HCT116 (cell line): Measurements from ENCODE around the gene VANGL1. TPM values are rescaled to one million over a fixed set of nuclear protein-coding genes. Genes with fewer than 3 reads are reported as not detected.

Experiments used
- ATAC-seq: fragments of 200-7000 bp; cut with Tn5 transposase; 2 replicates; pipeline ENCODE4 v1.9.1; 2020; ENCODE audit warnings: mild to moderate bottlenecking, moderate library complexity
- BruUV-seq: library from RNA; stranded (reverse); fragments of 400-500 nt; replicated peaks from 2 replicates; lab custom pipeline; 2021; lab: Mats Ljungman, UMichigan
- CTCF ChIA-PET: fragments of 300-600 bp; sonication (Branson Sonifier 250); formaldehyde crosslinking; loops from one replicate; lab custom pipeline; 2021; ENCODE audit warnings: antibody characterized with exemption; lab: Charles Lee
- POLR2A ChIA-PET: fragments of 300-600, 350-600 bp; sonication (Branson Sonifier 250); formaldehyde crosslinking; loops from one replicate; lab custom pipeline; 2021; ENCODE audit warnings: antibody characterized with exemption; lab: Charles Lee
- RAD21 ChIA-PET, 2 experiments: fragments of 300-600 bp; sonication (Branson Sonifier 250); formaldehyde crosslinking; loops; one replicate each; lab custom pipeline; 2023; ENCODE audit warnings: low total read pairs in 2 of 2; ENCODE audit not compliant: uncharacterized antibody in 2 of 2, unreplicated experiment in 2 of 2, low non-redundant PET in 1 of 2; lab: Charles Lee
- DNase-seq: peaks from one replicate; pipeline ENCODE4 v3.0.0-alpha.2; 2010; ENCODE audit warnings: low read depth, low spot score
- H2AFZ ChIP-seq: fragments of 200-600 bp; shearing (Covaris generic), sonication (generic); 2 replicates; pipeline ENCODE4 v1.6.1; 2017; ENCODE audit warnings: low read depth, mixed run types, mixed read lengths, antibody characterized with exemption, low read length; ENCODE audit not compliant: poor library complexity, severe bottlenecking
- H3K27ac ChIP-seq: 2 replicates; pipeline ENCODE4 v1.5.1; 2012; ENCODE audit warnings: low read depth, low read length
- H3K27me3 ChIP-seq: fragments of 200-600 bp; sonication (generic); 2 replicates; pipeline ENCODE4 v1.6.1; 2016; ENCODE audit warnings: mixed run types, low read length, mixed read lengths; ENCODE audit not compliant: insufficient read depth
- H3K36me3 ChIP-seq, 2 experiments: fragments of 200-500 bp in 1 of 2; fragments of 200-600 bp in 1 of 2; sonication (Bioruptor generic) in 1 of 2; sonication (generic) in 1 of 2; 2 replicates each; pipeline versions ENCODE4 v1.5.1 to v1.6.1; 2014 to 2016; ENCODE audit warnings: low read length in 2 of 2, inconsistent platforms in 1 of 2, mixed read lengths in 1 of 2, mixed run types in 1 of 2; ENCODE audit not compliant: insufficient read depth in 2 of 2, control insufficient read depth in 1 of 2
- H3K4me1 ChIP-seq, 2 experiments: fragments of 200-600 bp in 1 of 2; sonication (generic) in 1 of 2; 2 replicates each; pipeline versions ENCODE4 v1.5.1 to v1.6.1; 2012 to 2017; ENCODE audit warnings: low read length in 2 of 2, inconsistent platforms in 1 of 2, mild to moderate bottlenecking in 1 of 2, mixed read lengths in 1 of 2, mixed run types in 1 of 2, moderate library complexity in 1 of 2; ENCODE audit not compliant: insufficient read depth in 2 of 2, control insufficient read depth in 1 of 2
- H3K4me2 ChIP-seq: fragments of 200-600 bp; sonication (generic); 2 replicates; pipeline ENCODE4 v1.6.1; 2017; ENCODE audit warnings: mixed run types, low read length, mixed read lengths
- H3K4me3 ChIP-seq, 2 experiments: fragments of 200-600 bp in 1 of 2; sonication (generic) in 1 of 2; replicated peaks in 1 of 2; 2 replicates each; pipeline ENCODE4 v1.5.1; 2011 to 2016; ENCODE audit warnings: low read length in 2 of 2, control low read depth in 1 of 2, low read depth in 1 of 2, mild to moderate bottlenecking in 1 of 2, mixed read lengths in 1 of 2, mixed run types in 1 of 2
- H3K79me2 ChIP-seq: fragments of 200-600 bp; sonication (generic); 2 replicates; pipeline ENCODE4 v1.6.1; 2017; ENCODE audit warnings: mild to moderate bottlenecking, mixed run types, low read length, moderate library complexity, mixed read lengths; ENCODE audit not compliant: insufficient read depth
- H3K9ac ChIP-seq: fragments of 200-600 bp; sonication (generic); 2 replicates; pipeline ENCODE4 v1.6.1; 2016; ENCODE audit warnings: low read length, mixed read lengths
- H3K9me2 ChIP-seq: fragments of 200-600 bp; sonication (generic), shearing (Covaris generic); 2 replicates; pipeline ENCODE4 v1.6.1; 2017; ENCODE audit warnings: mixed run types, mild to moderate bottlenecking, moderate library complexity; ENCODE audit not compliant: insufficient read depth
- H3K9me3 ChIP-seq, 2 experiments: fragments of 200-500 bp in 1 of 2; fragments of 200-600 bp in 1 of 2; sonication (Bioruptor generic) in 1 of 2; sonication (generic) in 1 of 2; 2 replicates each; pipeline ENCODE4 v1.6.1; 2014 to 2017; ENCODE audit warnings: low read length in 2 of 2, mixed read lengths in 2 of 2, inconsistent platforms in 1 of 2, low read depth in 1 of 2, mild to moderate bottlenecking in 1 of 2, mixed run types in 1 of 2, moderate library complexity in 1 of 2; ENCODE audit not compliant: control insufficient read depth in 1 of 2, insufficient read depth in 1 of 2
- H4K20me1 ChIP-seq: fragments of 200-600 bp; sonication (generic), shearing (Covaris generic); 2 replicates; pipeline ENCODE4 v1.6.1; 2017; ENCODE audit warnings: mixed run types, mild to moderate bottlenecking, moderate library complexity; ENCODE audit not compliant: insufficient read depth
- CBX3 ChIP-seq: IDR thresholded peaks from 2 replicates; pipeline ENCODE4 v1.6.1; 2012; ENCODE audit warnings: low read depth
- EGR1 ChIP-seq: IDR thresholded peaks from 2 replicates; pipeline ENCODE4 v1.6.1; 2012; ENCODE audit warnings: low read depth
- EZH2 ChIP-seq: fragments of 200-600 bp; sonication (generic); IDR thresholded peaks from 2 replicates; pipeline ENCODE4 v1.6.1; 2017; ENCODE audit warnings: antibody characterized with exemption, mixed run types
- EZH2phosphoT487 ChIP-seq: fragments of 200-600 bp; IDR thresholded peaks from 2 replicates; pipeline ENCODE4 v1.6.1; 2018; ENCODE audit warnings: antibody characterized with exemption, borderline replicate concordance
- FOSL1 ChIP-seq: IDR thresholded peaks from 2 replicates; pipeline ENCODE4 v1.6.1; 2012; ENCODE audit warnings: low read depth
- JUND ChIP-seq: IDR thresholded peaks from 2 replicates; pipeline ENCODE4 v1.6.1; 2012
- MAX ChIP-seq: IDR thresholded peaks from 2 replicates; pipeline ENCODE4 v1.6.1; 2012
- RAD21 ChIP-seq: IDR thresholded peaks from 2 replicates; pipeline ENCODE4 v1.6.1; 2012; ENCODE audit warnings: low read depth, mild to moderate bottlenecking
- SIN3A ChIP-seq: IDR thresholded peaks from 2 replicates; pipeline ENCODE4 v1.6.1; 2012; ENCODE audit warnings: low read depth
- SP1 ChIP-seq: IDR thresholded peaks from 2 replicates; pipeline ENCODE4 v1.6.1; 2012; ENCODE audit warnings: low read depth
- YY1 ChIP-seq: IDR thresholded peaks from 2 replicates; pipeline ENCODE4 v1.6.1; 2011; ENCODE audit warnings: low read length, low read depth, moderate library complexity, mild to moderate bottlenecking; ENCODE audit not compliant: insufficient replicate concordance; ENCODE audit errors: extremely low read depth
- ZNF274 ChIP-seq: fragments of 200-500 bp; sonication (Bioruptor generic); IDR thresholded peaks from 2 replicates; pipeline ENCODE4 v1.6.1; 2014; ENCODE audit warnings: mild to moderate bottlenecking, low read depth, low read length, inconsistent platforms
- intact Hi-C: fragments of 100-400 bp; cut with micrococcal nuclease; formaldehyde crosslinking; loops from 2 replicates; pipeline ENCODE4 v1.10.0; 2022
- total RNA-seq: library from RNA; stranded (reverse); gene quantifications from one replicate; pipeline ENCODE4 v1.2.1, GENCODE V29; 2021; ENCODE audit not compliant: unreplicated experiment
- TF ChIP-seq, protein P1 (sequence below): IDR thresholded peaks from 2 replicates; pipeline ENCODE4 v1.6.1; 2012; ENCODE audit warnings: low read depth
- TF ChIP-seq, protein P2 (sequence below): IDR thresholded peaks from 2 replicates; pipeline ENCODE4 v1.6.1; 2012

Gene VANGL1
- total RNA-seq, 1 experiment from 2014 or later: 23.5 TPM

DNA sequence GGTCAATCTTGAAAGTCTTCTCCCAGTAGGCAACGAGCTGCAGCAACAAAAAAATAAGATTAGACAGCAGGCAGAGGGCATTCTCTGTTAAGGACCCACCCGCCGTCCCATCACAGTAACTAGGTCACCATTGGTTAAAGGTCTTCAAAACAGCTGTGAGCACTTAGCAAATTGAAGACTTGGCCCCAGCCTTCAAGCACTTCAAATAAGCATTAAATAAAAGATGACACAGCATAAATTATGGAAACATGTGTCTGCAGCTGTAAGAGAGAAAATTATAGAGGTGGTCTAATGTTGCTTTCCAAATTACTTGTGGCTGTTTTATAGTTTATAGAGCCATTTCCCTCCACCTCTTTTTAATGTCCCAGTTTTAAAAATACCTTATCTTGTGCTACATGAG lies 61.2 kb downstream of the VANGL1 start:
- POLR2A ChIA-PET: no interaction called here
- no TSS peak for BruUV-seq
- intact Hi-C loops: no loop called here

More for the DNA sequence above, 61.2 kb downstream of the VANGL1 start:
- ATAC-seq (no peak), DNase-seq (no peak)
- no peaks in the 10 kb centered on the region for H4K20me1 ChIP-seq
- H3K36me3 ChIP-seq: no peaks in the 10 kb centered on the region
- H3K4me1 ChIP-seq: no peaks in the 10 kb centered on the region
- H3K27me3 ChIP-seq: no peaks in the 10 kb centered on the region
- H3K4me2 ChIP-seq: no peak overlapping the region
- H3K9ac ChIP-seq: no peak overlapping the region
- H3K4me3 ChIP-seq: no peak overlapping the region
- TF ChIP-seq SIN3A: no peak
- TF ChIP-seq MAX: no peak
- no peak for TF ChIP-seq EZH2
- no peak for TF ChIP-seq YY1
- TF ChIP-seq EGR1: no peak
- TF ChIP-seq SP1: no peak
- no peak for TF ChIP-seq RAD21
- TF ChIP-seq EZH2phosphoT487: no peak
- no peak for TF ChIP-seq FOSL1
- TF ChIP-seq, protein P1, sequence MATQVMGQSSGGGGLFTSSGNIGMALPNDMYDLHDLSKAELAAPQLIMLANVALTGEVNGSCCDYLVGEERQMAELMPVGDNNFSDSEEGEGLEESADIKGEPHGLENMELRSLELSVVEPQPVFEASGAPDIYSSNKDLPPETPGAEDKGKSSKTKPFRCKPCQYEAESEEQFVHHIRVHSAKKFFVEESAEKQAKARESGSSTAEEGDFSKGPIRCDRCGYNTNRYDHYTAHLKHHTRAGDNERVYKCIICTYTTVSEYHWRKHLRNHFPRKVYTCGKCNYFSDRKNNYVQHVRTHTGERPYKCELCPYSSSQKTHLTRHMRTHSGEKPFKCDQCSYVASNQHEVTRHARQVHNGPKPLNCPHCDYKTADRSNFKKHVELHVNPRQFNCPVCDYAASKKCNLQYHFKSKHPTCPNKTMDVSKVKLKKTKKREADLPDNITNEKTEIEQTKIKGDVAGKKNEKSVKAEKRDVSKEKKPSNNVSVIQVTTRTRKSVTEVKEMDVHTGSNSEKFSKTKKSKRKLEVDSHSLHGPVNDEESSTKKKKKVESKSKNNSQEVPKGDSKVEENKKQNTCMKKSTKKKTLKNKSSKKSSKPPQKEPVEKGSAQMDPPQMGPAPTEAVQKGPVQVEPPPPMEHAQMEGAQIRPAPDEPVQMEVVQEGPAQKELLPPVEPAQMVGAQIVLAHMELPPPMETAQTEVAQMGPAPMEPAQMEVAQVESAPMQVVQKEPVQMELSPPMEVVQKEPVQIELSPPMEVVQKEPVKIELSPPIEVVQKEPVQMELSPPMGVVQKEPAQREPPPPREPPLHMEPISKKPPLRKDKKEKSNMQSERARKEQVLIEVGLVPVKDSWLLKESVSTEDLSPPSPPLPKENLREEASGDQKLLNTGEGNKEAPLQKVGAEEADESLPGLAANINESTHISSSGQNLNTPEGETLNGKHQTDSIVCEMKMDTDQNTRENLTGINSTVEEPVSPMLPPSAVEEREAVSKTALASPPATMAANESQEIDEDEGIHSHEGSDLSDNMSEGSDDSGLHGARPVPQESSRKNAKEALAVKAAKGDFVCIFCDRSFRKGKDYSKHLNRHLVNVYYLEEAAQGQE: no peak
- TF ChIP-seq, protein P2, sequence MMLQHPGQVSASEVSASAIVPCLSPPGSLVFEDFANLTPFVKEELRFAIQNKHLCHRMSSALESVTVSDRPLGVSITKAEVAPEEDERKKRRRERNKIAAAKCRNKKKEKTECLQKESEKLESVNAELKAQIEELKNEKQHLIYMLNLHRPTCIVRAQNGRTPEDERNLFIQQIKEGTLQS: no peak
- no peak for TF ChIP-seq JUND
- no peak for TF ChIP-seq ZNF274
- TF ChIP-seq CBX3: no peak
- ChIA-PET RAD21 (no interaction called here), CTCF (interaction anchor here (0.8 kb wide), 1 partner anchor 280 kb away, joined by 3 read pairs; no protein-coding TSS in a partner anchor)
- H3K9me2 ChIP-seq: no peaks in the 10 kb centered on the region
- no peak overlapping the region for H2AFZ ChIP-seq
- H3K79me2 ChIP-seq: no peaks in the 10 kb centered on the region
- H3K9me3 ChIP-seq: no peaks in the 10 kb centered on the region
- no peak overlapping the region for H3K27ac ChIP-seq
